Renal cortex interstitium (tissue), 11 donors: ENCODE measurements around the gene TULP4. TPM values are rescaled to one million over a fixed set of nuclear protein-coding genes. Genes with fewer than 3 reads are reported as not detected.
"Not testable (repeated sequence)": the region's sequence is repeated elsewhere in the genome, so short reads cannot be mapped to it uniquely, and the experiment has no call there.

Experiments used
- DNase-seq, 11 donors: peaks; one replicate each; pipeline ENCODE4 v3.0.0-alpha.2; 2013; ENCODE audit warnings: low read depth in 9 of 11, low spot score in 4 of 11; ENCODE audit errors: extremely low read depth in 1 of 11
- polyA plus RNA-seq, 3 donors: library from polyadenylated mRNA; unstranded; fragments of 120-200 nt; gene quantifications; one replicate each; pipeline ENCODE4 v1.2.1, GENCODE V29; 2013; ENCODE audit not compliant: insufficient read length in 3 of 3

The TULP4 gene
- polyA plus RNA-seq, 3 donors: 21.1 to 21.8 (median 21.8) TPM

GRCh38 chr6:158348737-158349504 lies 36.7 kb downstream of the TULP4 start:
- not testable (repeated sequence) for DNase-seq

- DNase-seq: not testable (repeated sequence)
These were observed 37.4 kb downstream of the TULP4 start for GRCh38 chr6:158349505-158350275.

- not testable (repeated sequence) for DNase-seq
These were observed 38.5 kb downstream of the TULP4 start for GRCh38 chr6:158350731-158351130.

DNA sequence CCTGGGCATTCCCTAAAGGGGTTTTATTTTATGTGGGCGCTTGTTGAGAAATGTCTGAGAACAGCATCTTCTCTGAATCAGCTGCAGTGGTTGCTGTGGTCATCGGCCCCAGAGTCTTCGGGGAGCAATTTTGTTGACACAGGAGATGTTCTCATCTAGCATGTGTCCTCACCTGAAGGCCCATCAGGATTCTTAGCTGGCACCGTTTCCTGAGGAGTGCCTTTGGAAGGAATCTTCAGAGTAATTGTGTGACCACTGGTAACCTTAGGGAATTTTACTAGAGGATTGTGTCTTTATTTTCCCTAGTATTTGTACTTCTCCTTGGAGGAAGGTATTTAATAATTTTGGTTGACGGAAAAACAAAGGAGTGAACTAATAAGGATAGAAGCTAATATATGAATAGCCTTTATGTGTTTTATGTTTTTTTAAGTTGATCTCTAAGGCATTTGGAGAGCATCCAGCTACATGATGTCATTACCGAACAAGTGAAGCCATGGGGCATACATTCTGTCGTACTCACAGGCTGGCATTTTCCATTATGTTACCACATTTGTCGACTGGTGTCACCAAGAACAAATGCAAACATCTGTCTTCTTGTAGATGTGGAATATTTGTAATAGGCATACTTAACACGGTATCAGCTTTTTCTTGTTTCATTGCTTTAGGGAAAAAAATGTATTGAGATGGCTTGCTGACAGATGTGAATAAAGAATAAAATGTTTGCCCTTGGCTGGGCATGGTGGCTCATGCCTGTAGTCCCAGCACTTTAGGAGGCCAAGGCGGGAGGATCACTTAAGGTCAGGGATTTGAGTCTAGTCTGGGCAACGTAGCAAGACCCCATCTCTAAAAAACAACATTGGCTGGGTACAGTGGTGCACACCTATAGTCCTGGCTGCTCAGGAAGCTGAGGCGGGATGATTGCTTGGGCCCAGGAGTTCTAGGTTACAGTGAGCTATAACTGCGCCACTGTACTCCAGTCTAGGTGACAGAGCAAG lies 41.9 kb downstream of the TULP4 start:
- DNase-seq: no peak

DNA sequence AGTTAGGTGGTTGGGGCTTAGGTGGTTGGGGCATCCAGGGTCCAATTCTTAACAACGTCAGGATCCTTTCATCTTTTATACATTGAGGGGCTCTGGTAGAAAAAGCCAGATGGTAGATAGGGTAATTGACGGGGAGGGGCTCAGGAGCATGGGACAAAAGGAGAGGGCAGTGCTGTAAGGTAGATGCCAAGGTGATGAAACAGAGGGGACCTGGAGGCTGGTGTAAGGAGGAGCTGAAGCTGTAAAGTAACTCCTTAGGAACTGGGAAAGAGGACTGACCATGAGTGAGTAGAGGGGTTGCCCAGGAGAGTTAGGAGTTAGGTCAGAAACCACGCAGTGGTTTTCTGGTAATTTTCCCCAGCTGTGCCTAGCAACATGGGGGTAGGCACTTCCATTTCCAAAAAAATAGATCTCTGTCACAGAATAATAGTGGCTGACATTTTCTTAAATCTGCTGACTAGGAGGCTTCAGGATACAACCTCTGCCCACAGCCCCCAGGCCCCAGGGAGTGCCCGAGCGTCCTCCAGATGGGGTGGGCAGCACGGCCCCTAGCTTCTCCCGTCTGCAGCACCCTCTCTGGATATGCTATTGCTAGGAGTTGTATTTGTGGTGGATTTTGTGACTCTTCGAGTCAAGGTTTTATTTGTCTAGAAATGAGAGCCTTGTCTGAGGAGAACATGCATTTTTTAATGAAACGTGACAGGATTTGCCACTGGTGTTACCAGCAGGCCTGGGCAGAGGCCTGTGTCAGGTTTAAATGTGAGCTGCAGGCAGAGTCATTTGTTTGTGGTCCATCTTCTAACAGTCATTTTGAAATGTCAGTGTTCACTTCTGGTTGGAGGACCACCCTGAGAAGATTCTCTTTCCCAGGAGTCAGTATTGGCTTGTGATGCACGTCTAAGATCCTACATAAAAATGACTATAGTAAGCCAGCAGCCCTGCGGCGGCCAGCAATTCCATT lies 44.6 kb downstream of the TULP4 start:
- no peak for DNase-seq

DNA sequence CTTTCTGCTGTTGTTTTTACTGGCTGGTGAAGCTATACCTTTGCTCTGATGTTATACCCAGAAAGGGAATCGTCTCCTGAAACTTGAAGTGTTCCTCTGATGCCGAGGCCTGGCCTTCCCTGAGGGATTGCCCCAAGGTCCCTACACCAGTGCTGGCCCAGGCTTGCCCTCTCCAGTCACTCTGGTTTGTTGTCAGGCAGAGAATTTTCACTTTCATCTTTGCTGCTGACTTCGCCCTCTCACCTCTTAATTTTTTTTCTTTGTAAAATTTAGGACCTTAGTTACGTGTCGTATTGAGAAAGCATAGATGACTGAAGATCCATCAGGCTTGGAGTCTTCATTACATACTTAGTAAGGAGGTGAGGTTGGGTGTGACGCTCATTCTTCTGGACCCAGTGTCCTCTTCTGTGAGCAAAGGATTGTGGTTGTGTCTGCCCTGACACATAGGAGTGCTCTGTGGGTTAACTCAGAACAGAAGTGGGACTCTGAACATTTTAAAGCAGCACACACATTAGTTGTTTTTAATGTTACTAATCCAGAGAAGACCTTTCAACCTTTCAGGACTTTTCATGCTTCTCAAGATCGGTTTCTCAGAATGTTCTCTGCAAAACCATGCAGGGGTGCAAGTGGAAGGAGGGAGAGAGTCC lies 45.4 kb downstream of the TULP4 start:
- no peak for DNase-seq

- DNase-seq: no peak
These were observed 46.3 kb downstream of the TULP4 start for GRCh38 chr6:158358450-158359077.

DNA sequence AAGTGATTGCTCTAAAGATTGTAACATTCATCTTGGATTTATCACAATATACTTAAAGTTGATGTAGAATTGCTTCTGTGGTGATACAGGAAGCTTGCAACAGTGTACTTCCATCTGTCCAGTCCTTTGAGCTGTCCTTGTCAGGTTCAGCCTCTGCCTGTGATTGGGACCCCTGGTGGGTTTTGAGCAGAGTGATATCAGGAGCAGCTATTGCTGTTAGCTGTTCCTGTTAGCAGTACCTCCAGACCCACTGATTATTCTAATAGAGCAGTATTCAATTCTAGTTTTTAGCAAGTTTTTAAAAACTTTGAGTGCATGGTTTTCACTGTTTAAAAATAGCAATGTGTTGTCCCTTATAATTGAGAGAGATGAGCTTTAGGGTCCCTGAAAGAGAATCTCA lies 48.8 kb downstream of the TULP4 start:
- DNase-seq: no peak

GRCh38 chr6:158361961-158362669 lies 49.9 kb downstream of the TULP4 start:
- DNase-seq: peak in 2 of 11 donors; percentile 14 to 19

GRCh38 chr6:158366363-158366762 lies 54.1 kb downstream of the TULP4 start:
- no peak for DNase-seq

GRCh38 chr6:158367816-158368215 lies 55.6 kb downstream of the TULP4 start:
- DNase-seq: no peak

DNA sequence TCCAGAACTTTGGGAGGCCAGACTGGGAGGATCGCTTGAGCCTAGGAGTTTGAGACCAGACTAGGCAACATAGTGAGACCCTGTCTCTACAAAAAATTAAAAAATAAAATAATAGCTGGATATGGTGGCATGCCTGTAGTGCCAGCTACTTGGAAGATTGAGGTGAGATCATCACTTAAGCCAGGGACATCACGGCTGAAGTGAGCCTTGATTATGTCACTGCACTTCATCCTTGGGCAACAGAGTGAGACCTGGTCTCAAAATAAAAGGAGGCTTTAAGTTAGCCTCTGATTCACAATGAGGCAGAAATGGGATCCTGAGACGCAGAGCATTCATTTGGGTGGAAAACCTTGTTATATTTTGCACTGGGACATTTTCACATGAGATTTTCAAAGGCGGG lies 57.0 kb downstream of the TULP4 start:
- no peak for DNase-seq

DNA sequence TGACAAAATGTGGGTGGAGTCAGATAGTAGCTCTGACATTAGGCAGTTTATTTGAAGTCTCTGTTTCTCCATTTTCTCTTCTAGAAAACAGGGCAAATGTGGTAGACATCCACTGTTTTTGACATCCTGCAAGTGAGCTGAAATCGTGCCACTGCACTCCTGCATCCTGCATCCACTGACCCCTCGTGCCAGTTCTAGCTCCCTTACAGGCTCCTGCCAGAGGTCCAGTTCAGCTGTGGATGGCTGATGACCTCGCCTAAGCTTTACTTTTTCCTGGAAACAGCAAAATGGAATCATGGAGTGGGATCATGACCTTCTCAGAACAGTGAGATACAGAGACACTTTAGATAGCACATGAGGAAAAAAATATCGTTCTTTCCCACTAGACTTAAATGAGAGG lies 58.5 kb downstream of the TULP4 start:
- DNase-seq: no peak

DNA sequence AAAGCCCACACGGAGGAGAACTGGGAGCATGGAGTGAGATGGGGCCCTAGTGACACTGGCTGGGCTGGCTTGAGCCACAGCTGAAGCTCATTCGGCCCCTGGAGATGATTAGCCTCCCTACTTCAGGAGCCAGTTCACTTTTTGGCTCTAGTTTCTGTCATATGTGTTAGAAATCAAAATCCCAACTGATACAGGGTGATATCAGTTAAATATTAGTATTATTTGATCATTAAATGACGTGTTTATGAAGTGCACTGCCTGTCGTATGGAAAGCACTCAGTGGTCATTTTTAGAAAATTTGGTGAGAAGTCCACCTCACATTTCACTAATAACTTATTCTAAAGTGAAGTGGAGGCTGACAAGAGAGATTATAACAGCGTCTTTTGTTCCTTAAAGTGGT lies 59.0 kb downstream of the TULP4 start:
- DNase-seq: no peak

GRCh38 chr6:158372574-158372973 lies 60.3 kb downstream of the TULP4 start:
- no peak for DNase-seq

DNA sequence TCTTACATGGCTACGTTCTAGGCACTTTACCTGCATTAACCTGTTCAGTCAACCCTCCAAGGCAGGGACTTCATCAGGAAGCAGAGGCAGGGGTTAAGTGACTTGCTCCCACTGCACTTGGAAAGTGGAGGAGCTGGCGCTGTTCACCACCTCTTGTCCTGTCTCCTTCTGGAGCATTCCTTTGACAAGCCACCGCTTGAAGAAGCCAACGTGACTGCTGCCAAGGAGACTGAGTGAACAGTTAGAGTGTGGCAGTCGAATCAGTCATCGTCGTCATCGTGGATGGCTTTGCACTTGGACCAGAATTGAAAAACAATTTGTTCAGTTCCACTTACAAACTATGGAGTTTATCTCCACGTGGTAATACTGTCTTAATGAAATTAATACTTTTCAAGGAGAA lies 60.9 kb downstream of the TULP4 start:
- DNase-seq: no peak

DNA sequence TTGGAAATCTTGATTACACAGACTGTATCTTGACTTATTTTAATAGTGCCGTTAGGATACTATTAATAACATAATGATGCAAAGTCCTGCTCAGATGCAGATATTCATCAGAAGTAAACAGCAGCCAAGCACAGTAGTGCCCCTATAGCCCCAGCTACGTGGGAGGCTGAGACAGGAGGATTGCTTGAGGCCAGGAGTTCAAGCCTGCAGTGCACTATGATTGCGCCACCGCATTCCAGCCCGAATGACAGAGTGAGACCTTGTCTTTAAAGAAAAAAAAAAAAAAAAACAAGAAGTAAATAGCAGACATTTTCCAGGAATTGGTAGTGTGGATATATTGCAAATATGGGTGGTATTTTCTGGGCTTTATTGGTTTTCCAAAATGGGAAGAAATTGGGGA lies 61.8 kb downstream of the TULP4 start:
- no peak for DNase-seq
